Measurements from ENCODE around the gene KIF16B.

KIF16B gene

GRCh38 chr20:16296931-16297330 lies 276.3 kb downstream of the KIF16B start:
- DNase-seq = no peak
- Histone ChIP-seq H3K4me3 (ENCODE audit: low read depth in 1 of 2, low read length in 2 of 2) (no peak overlapping the region), H3K36me3 (ENCODE audit: insufficient read depth, low read length) (no peaks in the 10 kb centered on the region), H3K27me3 (ENCODE audit: insufficient read depth, low read length, poor library complexity) (no peaks in the 10 kb centered on the region), H3K4me1 (ENCODE audit: insufficient read depth, low read length) (no peaks in the 10 kb centered on the region), H2AFZ (ENCODE audit: low read depth, low read length) (no peak overlapping the region), H3K9ac (ENCODE audit: low read depth, low read length) (no peak overlapping the region), H4K20me1 (ENCODE audit: insufficient read depth, low read length) (no peaks in the 10 kb centered on the region), H3K4me2 (ENCODE audit: insufficient read depth, low read length) (no peak overlapping the region), H3K9me3 (ENCODE audit: insufficient read depth, low read length, severe bottlenecking) (no peaks in the 10 kb centered on the region), H3K79me2 (ENCODE audit: insufficient read depth, low read length) (no peaks in the 10 kb centered on the region), H3K27ac (ENCODE audit: low read length) (no peak overlapping the region)
- TF ChIP-seq EZH2 (IDR thresholded peaks at IDR 0.05; ENCODE audit: borderline replicate concordance, low read depth, low read length, severe bottlenecking) (no peak), CTCF (IDR thresholded peaks at IDR 0.05; ENCODE audit: borderline replicate concordance, extremely low read depth, low read length, poor library complexity, severe bottlenecking) (no peak)
- no peak for ATAC-seq (ENCODE audit: insufficient read depth, low read depth)

DNA sequence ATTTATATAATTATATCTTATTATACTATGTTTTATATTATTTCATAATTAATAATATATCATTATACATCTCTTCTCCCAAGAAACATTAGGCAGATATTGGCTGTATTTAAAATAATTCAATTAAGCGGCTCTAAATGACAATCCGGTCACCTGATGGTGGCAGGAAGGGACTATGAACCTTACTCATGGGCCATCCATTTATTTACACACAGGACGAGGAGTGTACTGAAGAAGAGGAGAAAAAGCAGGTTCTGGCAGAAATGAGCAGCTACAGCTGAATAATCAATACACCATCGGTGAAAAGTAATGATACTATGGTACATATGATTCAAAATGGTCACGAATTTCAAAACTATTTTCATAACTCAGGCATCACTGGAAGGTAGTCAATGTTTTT lies 277.7 kb downstream of the KIF16B start:
- ATAC-seq (ENCODE audit: insufficient read depth, low read depth) = no peak
- H4K20me1 ChIP-seq (ENCODE audit: insufficient read depth, low read length) = no peaks in the 10 kb centered on the region
- H3K79me2 ChIP-seq (ENCODE audit: insufficient read depth, low read length) = no peaks in the 10 kb centered on the region
- no peaks in the 10 kb centered on the region for H3K36me3 ChIP-seq (ENCODE audit: insufficient read depth, low read length)
- no peak for TF ChIP-seq EZH2 (IDR thresholded peaks at IDR 0.05; ENCODE audit: borderline replicate concordance, low read depth, low read length, severe bottlenecking)
- no peak for TF ChIP-seq CTCF (IDR thresholded peaks at IDR 0.05; ENCODE audit: borderline replicate concordance, extremely low read depth, low read length, poor library complexity, severe bottlenecking)
- H3K9me3 ChIP-seq (ENCODE audit: insufficient read depth, low read length, severe bottlenecking) = no peaks in the 10 kb centered on the region
- H3K27ac ChIP-seq (ENCODE audit: low read length) = no peak overlapping the region
- H3K4me2 ChIP-seq (ENCODE audit: insufficient read depth, low read length) = no peak overlapping the region
- H3K27me3 ChIP-seq (ENCODE audit: insufficient read depth, low read length, poor library complexity) = no peaks in the 10 kb centered on the region
- H3K9ac ChIP-seq (ENCODE audit: low read depth, low read length) = no peak overlapping the region
- H3K4me1 ChIP-seq (ENCODE audit: insufficient read depth, low read length) = no peaks in the 10 kb centered on the region
- DNase-seq = no peak
- H3K4me3 ChIP-seq (ENCODE audit: low read depth in 1 of 2, low read length in 2 of 2) = no peak overlapping the region
- no peak overlapping the region for H2AFZ ChIP-seq (ENCODE audit: low read depth, low read length)

- Histone ChIP-seq H4K20me1 (ENCODE audit: insufficient read depth, low read length) (no peaks in the 10 kb centered on the region), H3K36me3 (ENCODE audit: insufficient read depth, low read length) (no peaks in the 10 kb centered on the region), H3K27ac (ENCODE audit: low read length) (no peak overlapping the region), H3K27me3 (ENCODE audit: insufficient read depth, low read length, poor library complexity) (no peaks in the 10 kb centered on the region), H3K4me3 (ENCODE audit: low read depth in 1 of 2, low read length in 2 of 2) (no peak overlapping the region), H3K4me1 (ENCODE audit: insufficient read depth, low read length) (no peaks in the 10 kb centered on the region), H3K9ac (ENCODE audit: low read depth, low read length) (no peak overlapping the region), H3K79me2 (ENCODE audit: insufficient read depth, low read length) (no peaks in the 10 kb centered on the region), H3K9me3 (ENCODE audit: insufficient read depth, low read length, severe bottlenecking) (no peaks in the 10 kb centered on the region), H3K4me2 (ENCODE audit: insufficient read depth, low read length) (no peak overlapping the region), H2AFZ (ENCODE audit: low read depth, low read length) (no peak overlapping the region)
- ATAC-seq (ENCODE audit: insufficient read depth, low read depth) (no peak), DNase-seq (no peak)
- TF ChIP-seq CTCF (IDR thresholded peaks at IDR 0.05; ENCODE audit: borderline replicate concordance, extremely low read depth, low read length, poor library complexity, severe bottlenecking) = no peak
- no peak for TF ChIP-seq EZH2 (IDR thresholded peaks at IDR 0.05; ENCODE audit: borderline replicate concordance, low read depth, low read length, severe bottlenecking)
Measured at GRCh38 chr20:16293590-16293989, 279.7 kb downstream of the KIF16B start.

Measured in DND-41 (cell line).